NB4 (cell line): ENCODE measurements around the gene ABI1.

Experiments
- CTCF ChIP-seq: IDR thresholded peaks from one replicate; pipeline ENCODE4 v1.5.1; 2012; ENCODE audit warnings: low read depth, low read length
- MAX ChIP-seq: IDR thresholded peaks from 2 replicates; pipeline ENCODE4 v1.6.1; 2011; ENCODE audit warnings: low read depth, low read length
- MYC ChIP-seq: IDR thresholded peaks from 2 replicates; pipeline ENCODE4 v1.6.1; 2011; ENCODE audit warnings: low read depth, low read length
- POLR2A ChIP-seq: IDR thresholded peaks from 2 replicates; pipeline ENCODE4 v1.6.1; 2011; ENCODE audit warnings: mild to moderate bottlenecking; ENCODE audit not compliant: insufficient read length; ENCODE audit errors: extremely low read depth

GRCh38 chr10:26790221-26790995 is 70.3 kb downstream of the ABI1 start:
- TF ChIP-seq CTCF (no peak), POLR2A (no peak), MYC (no peak), MAX (no peak)
